ENCODE data around the gene CDH16.

Gene CDH16

DNA sequence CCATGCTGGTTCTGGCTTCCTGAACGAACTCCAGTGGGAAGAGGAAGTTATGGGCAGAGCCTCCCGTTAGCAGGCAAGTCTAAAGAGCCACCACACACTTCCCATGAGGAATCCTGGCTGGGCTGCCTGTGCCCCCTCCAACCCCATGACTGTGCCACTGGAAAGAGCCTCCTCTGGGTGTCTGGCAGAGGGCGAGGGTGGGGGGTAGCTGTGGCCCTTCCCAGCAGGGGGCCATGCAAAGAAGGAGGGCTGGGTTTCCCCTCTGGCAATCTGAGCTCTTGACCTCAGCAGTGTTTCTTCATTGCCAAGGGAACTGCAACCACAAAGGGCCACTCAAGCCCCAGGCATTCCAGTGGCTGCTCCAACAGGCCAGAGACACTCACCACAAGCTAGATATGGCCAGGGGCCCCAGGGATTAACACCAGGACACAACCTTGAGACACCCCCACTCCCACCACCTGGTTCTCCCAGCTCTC is 8.3 kb upstream of the CDH16 start:
- no peaks in the 10 kb centered on the region for H3K36me3 ChIP-seq (replicated peaks)
- peak; percentile 95 for DNase-seq
- peaks cover 6% of the 10 kb centered on the region for H3K27me3 ChIP-seq (replicated peaks)
- in situ Hi-C loops (cut with HindIII; ENCODE audit: low pct_ligation_motif_present, low sequenced_read_pairs) = no loop called here
- H3K27ac ChIP-seq = peak overlapping the region; percentile 2
- TF ChIP-seq, protein P1, sequence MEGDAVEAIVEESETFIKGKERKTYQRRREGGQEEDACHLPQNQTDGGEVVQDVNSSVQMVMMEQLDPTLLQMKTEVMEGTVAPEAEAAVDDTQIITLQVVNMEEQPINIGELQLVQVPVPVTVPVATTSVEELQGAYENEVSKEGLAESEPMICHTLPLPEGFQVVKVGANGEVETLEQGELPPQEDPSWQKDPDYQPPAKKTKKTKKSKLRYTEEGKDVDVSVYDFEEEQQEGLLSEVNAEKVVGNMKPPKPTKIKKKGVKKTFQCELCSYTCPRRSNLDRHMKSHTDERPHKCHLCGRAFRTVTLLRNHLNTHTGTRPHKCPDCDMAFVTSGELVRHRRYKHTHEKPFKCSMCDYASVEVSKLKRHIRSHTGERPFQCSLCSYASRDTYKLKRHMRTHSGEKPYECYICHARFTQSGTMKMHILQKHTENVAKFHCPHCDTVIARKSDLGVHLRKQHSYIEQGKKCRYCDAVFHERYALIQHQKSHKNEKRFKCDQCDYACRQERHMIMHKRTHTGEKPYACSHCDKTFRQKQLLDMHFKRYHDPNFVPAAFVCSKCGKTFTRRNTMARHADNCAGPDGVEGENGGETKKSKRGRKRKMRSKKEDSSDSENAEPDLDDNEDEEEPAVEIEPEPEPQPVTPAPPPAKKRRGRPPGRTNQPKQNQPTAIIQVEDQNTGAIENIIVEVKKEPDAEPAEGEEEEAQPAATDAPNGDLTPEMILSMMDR (IDR thresholded peaks at IDR 0.05; ENCODE audit: low read depth, low read length, missing control alignments) = no peak
- no peak overlapping the region for H3K4me3 ChIP-seq (ENCODE audit: low read depth, low read length)

DNA sequence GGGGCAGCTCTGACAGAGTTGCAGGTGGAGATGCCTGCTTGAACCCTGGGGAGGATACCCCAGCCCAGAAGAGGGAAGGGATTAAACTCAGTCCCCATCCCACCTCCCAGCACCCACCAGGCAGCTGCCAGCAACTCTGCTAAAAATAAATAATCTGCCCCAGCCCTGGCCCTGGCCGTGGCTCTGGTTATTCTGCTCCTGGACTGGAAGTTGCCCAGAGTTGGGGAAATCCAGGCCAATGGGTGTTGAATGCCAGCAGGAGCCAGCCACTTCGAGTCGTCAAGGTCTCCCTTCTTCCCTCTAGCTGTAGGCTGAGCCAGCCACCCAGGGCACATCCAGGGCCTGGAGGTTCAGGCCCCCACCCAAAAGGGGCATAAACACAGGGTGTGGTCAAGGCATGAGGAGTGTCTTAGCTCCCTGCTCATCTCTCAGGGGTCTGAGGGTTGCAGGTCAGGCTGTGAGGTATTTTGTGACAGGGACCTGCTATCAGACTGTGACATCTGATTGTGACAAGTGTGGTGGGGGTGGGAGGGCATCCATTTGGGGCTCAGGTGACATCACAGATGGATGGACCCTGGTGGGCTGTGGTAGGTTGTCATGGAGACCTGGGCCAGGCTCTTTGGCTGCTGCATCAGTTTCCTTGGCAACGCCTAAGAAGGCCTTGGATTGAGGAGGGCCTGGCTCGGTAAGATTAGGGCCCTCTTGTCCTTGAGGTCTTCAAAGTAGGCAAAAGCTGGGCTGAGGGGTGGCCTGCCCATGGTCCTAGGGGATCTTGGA is 7.7 kb upstream of the CDH16 start:
- H3K4me3 ChIP-seq (ENCODE audit: low read depth, low read length) = no peak overlapping the region
- in situ Hi-C loops (cut with HindIII; ENCODE audit: low pct_ligation_motif_present, low sequenced_read_pairs) = no loop called here
- H3K27ac ChIP-seq = peak overlapping the region; percentile 2
- TF ChIP-seq, protein P1 (IDR thresholded peaks at IDR 0.05; ENCODE audit: low read depth, low read length, missing control alignments) = no peak
- H3K36me3 ChIP-seq (replicated peaks) = no peaks in the 10 kb centered on the region
- DNase-seq = peak; percentile 6
- H3K27me3 ChIP-seq (replicated peaks) = peaks cover 6% of the 10 kb centered on the region

GRCh38 chr16:66925322-66925840 is 6.7 kb upstream of the CDH16 start, which contains the start of gene RRAD:
RRAD (minus strand) TSS chr16:66925535; CDS start chr16:66925179, 356 bp downstream.
- DNase-seq = peak; percentile 19
- no peak within 1 kb of the TSS for H3K27ac ChIP-seq
- in situ Hi-C loops (cut with HindIII; ENCODE audit: low pct_ligation_motif_present, low sequenced_read_pairs) = no loop called here
- peak within 1 kb of the TSS; percentile 39 for H3K4me3 ChIP-seq (ENCODE audit: low read depth, low read length)
- TF ChIP-seq, protein P1 (IDR thresholded peaks at IDR 0.05; ENCODE audit: low read depth, low read length, missing control alignments) = no peak
- H3K36me3 ChIP-seq (replicated peaks) = no peaks in the 10 kb centered on the region
- H3K27me3 ChIP-seq (replicated peaks) = peaks cover 10% of the 10 kb centered on the region

DNA sequence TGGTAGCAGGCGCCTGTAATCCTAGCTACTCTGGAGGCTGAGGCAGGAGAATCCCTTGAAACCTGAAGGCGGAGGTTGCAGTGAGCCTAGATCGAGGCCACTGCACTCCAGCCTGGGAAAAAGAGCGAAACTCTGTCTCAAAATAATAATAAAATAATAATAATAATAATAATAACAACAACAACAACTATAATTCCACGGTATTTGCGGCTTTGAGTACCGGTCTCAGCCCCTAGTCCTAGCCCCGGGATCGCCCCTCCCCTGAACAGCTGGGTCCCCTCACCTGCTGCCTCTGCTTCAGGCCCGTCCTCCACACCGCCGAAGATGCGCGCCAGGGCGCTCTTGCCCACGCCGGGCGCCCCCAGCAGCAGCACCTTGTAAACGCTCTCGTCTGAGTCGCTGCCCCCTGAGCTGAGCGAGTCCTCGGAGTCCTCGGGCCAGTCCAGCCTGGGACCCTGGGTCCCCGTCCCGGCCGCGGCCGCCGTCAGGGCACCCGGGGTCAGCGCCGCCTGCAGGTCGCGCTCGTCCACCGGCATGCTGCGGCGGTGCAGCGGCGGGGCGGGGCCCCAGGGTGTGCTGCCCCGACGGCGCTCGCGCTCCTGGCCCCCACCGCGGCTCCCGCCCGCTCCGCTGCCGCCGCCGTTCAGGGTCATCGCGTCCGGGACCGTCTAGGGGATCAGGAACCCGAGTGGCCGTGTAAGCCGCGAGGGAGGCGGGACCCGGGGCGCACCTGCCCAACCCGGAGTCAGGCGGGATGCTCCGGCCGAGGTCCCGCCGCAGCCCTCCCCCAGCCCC is 6.0 kb upstream of the CDH16 start:
- DNase-seq = no peak
- TF ChIP-seq, protein P1 (IDR thresholded peaks at IDR 0.05; ENCODE audit: low read depth, low read length, missing control alignments) = no peak
- H3K27ac ChIP-seq = no peak overlapping the region
- H3K36me3 ChIP-seq (replicated peaks) = no peaks in the 10 kb centered on the region
- peak overlapping the region; percentile 39 for H3K4me3 ChIP-seq (ENCODE audit: low read depth, low read length)
- in situ Hi-C loops (cut with HindIII; ENCODE audit: low pct_ligation_motif_present, low sequenced_read_pairs) = no loop called here
- H3K27me3 ChIP-seq (replicated peaks) = peaks cover 10% of the 10 kb centered on the region

- H3K27ac ChIP-seq = no peak overlapping the region
- no peak overlapping the region for H3K4me3 ChIP-seq (ENCODE audit: low read depth, low read length)
- H3K27me3 ChIP-seq (replicated peaks) = peaks cover 15% of the 10 kb centered on the region
- H3K36me3 ChIP-seq (replicated peaks) = no peaks in the 10 kb centered on the region
- DNase-seq = no peak
- TF ChIP-seq, protein P1 (IDR thresholded peaks at IDR 0.05; ENCODE audit: low read depth, low read length, missing control alignments) = no peak
- in situ Hi-C loops (cut with HindIII; ENCODE audit: low pct_ligation_motif_present, low sequenced_read_pairs) = no loop called here
Observed at GRCh38 chr16:66923866-66924265, 5.2 kb upstream of the CDH16 start.
